Fibroblast of skin of right quadriceps (primary cell): Measurements from ENCODE around the gene PTPN4.
"Not testable (repeated sequence)": the region's sequence is repeated elsewhere in the genome, so short reads cannot be mapped to it uniquely, and the experiment has no call there.

Experiments
- DNase-seq: peaks from one replicate; pipeline ENCODE4 v3.0.0-alpha.2; 2013

PTPN4 gene

DNA sequence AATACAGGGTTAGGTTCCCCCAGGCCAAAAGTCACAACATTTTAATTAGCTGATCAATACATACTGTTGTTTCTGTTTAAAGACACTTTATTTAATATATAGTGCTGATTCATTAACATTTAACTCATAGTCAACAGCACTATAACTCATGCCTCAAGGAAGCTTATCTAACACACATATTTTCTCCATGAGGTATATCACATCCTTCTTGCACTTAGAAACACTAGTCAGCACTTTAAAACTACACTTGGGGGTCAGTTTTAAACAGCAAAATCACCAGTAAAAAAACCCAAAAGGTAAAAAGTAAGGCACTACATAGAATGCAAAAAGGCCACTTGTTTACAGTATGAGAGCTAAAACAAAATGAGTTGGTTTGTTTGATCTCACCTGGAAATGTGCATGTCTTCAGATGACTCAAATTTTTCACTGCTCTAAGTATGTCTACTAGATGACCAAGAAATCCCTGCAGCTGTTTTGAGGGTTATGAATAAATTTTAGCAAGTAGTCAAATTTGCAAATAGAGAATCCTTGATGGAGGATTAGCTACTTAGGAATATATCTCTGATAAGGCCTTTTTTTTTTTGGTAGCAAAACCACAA is 199.0 kb downstream of the PTPN4 start:
- peak; percentile 39 for DNase-seq

DNA sequence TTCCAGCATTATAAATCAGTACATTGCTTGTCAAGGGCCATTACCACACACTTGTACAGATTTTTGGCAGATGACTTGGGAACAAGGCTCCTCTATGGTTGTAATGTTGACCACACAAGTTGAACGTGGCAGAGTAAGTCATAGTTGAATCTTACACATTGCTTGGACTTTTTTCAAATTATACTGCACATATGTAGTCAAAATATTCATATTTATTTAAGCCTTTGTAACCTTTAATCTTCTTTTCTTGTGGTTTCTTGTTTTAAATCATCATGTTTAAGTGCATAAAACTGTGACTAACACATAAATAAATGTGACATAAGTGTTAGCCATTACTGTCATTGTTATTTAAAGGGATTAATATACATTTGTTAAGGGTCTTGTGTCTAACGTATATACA is 201.1 kb downstream of the PTPN4 start:
- DNase-seq, result peak; percentile 90

DNA sequence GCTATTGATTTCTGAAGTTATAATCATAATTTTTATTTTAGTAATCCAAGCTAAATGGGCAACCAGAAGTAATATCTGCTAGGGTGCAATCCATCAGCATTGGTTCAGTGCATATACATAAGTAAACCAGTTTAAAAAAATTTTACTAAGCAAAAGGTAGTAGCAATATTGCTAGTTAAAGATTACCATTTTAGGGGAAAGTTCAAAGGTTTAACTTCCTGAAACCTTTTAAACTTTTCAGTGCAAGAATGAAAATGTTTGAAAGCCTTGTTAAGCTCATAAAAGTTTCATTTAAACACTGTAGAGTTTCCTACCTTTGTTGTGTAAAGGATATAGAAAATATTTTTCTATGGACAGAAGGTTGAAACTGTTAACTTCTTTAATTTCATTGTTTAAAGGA is 222.2 kb downstream of the PTPN4 start:
- no peak for DNase-seq

GRCh38 chr2:119982506-119982905 is 222.8 kb downstream of the PTPN4 start:
- no peak for DNase-seq

DNA sequence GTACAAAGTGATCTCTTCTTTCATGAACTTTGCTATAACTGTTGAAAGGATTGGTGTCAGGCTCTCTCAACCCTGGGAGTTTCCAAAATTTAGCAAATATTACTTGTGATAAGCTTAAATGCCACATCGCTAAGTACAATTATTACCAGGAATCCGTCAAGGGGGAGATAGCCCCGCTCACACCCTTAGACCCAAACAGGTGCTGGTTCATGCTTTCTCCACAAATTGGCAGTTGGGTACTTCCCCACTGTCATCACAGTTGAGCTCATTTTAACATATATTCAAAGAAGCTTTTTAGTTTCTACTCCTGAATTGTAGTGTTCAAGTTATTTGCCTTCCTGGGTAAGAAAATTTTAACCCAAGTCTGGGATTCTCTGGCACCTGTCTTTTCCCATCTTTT is 223.4 kb downstream of the PTPN4 start:
- no peak for DNase-seq

DNA sequence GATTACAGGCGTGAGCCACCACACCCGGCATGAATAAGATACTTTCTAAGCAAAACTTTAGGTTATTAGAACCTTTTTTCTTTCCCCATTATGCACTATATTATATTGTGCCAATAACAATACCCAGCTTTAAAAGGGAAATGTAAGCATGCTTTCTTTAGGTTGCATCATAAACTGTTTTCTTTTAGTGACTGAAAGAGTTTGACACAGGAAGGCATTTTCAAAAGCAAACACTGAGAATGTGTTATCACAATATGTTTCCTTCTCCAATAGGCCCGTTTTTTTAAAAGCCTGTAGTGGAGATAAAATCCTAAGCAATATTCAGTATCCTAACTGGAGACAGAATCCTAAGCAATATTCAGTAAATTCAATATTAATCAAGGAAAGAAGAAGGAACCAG is 236.4 kb downstream of the PTPN4 start:
- peak; percentile 5 for DNase-seq

- not testable (repeated sequence) for DNase-seq
Observed at GRCh38 chr2:119996896-119997891, 237.5 kb downstream of the PTPN4 start.

DNA sequence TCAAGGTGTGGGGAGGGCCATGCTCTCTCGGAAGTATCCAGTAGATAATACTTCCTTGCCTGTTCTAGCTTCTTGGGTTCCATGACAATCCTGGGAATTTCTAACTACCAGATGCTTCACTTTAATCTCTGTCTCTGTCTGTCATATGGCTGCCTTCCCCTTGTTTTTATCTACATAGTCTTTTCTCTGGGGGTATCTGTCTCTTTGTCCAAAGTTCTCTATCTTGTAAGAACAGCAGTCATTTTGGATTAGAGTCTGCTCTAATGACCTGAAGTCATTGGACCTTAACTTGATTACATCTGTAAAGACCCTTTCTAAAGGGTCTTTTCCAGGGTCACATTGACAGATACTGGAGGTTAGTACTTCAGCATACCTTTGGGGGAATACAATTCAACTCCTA is 241.7 kb downstream of the PTPN4 start:
- no peak for DNase-seq

GRCh38 chr2:120004254-120004653 is 244.5 kb downstream of the PTPN4 start:
- no peak for DNase-seq

DNA sequence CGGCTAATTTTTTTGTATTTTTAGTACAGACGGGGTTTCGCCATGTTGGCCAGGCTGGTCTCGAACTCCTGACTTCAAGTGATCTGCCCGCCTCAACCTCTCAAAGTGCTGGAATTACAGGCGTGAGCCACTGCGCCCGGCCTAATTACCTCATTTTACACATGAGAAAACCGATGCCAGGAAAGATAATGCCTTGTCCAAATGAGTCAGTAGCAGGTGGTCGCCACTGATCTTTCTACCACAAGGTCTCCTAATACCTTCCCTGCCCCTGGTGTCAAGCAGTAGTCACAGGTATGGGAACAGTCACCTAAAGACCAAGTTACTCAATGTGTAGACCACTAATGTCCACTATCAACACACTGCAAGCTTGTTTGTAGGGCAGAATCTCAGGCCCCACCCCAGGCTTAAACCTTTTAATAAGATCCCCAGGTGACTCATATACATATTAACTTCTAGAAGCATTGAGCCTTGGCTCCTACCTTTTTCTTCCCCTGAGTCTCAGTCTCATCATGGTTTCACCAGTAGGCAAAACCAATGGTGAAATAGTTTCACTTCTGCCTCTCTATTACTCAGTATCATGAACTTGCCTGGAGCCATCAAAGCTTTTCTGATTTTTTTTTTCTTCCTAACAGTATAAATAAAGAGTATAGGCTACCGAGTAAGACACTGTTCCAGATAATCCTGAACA is 246.3 kb downstream of the PTPN4 start:
- DNase-seq, result no peak

- no peak for DNase-seq
Observed at GRCh38 chr2:120007851-120008250, 248.1 kb downstream of the PTPN4 start.

GRCh38 chr2:120012363-120012762 is 252.6 kb downstream of the PTPN4 start:
- no peak for DNase-seq

DNA sequence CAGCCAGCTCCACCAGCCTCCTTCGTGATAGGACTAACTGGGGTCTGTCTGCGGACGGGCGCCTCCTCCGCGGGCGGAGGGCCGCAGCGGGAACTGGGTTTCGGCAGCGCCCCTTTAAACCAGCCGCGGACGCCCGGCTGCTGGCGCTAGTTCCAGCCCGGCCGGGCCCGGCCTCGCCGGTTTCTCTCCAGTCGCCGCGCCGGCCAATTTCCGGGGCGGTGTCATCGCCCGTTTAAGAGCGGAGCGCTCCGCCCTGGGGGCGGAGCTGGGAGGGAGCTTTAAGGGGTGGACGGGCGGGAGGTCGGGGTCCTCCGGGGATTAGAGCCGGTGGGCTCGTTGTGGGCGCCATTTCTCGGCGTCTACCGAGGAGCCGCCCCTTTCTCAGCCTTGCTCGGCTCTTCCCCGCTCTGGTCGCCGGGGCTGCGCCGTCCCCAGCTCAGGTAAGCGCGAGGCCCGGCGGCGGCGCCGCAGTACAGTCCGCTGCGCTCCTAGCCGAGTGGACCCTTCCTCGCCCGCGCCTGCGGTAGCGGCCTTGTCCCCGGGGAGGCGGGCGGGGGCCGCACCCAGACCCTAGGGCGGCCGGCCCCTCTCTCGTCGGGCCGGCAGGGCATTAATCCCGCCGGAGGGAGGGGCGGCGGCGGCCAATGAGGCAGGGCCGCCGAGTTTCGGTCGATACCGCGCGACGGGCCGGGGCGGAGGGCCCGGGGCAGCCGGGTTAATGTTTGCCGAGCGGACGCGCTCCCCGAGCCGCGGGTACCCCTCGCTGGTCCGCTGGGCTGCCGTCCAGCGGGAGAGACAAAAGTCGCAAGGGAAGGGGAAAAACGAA is 253.3 kb downstream of the PTPN4 start, which contains the start of gene EPB41L5:
EPB41L5 (plus strand) TSS at position 307 of the 826 bp plus-strand sequence. CDS start 6,008 bp downstream, outside the sequence.
- peak; percentile 94 for DNase-seq

DNA sequence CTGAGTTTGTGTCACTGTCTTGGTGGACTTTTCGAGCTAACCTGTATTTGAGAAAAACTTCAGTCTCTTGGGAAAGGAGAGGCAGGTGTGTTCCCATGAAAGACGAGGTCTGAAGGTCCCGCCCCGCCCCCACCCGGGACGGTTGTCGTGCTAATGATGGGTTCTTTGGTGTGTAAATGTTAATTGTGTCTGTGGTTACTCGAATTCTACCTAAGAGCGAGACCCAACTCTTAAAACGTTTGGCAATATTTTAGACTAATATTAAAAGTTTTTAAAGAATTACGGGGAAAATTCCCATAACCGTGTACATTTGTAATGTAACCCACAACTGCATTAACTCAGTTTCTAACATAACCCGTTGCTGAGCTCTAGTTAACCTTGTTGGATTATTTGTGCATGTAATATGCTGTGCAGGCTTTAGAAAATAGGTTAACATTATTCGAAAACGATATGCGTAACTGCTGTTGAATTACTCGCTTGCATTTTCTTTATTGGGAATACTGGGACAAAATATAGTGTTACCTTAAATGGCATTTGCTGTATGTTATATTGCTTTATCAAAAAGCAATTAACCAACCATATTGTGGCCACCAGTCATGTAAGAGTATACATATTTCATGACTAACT is 254.0 kb downstream of the PTPN4 start:
- no peak for DNase-seq

DNA sequence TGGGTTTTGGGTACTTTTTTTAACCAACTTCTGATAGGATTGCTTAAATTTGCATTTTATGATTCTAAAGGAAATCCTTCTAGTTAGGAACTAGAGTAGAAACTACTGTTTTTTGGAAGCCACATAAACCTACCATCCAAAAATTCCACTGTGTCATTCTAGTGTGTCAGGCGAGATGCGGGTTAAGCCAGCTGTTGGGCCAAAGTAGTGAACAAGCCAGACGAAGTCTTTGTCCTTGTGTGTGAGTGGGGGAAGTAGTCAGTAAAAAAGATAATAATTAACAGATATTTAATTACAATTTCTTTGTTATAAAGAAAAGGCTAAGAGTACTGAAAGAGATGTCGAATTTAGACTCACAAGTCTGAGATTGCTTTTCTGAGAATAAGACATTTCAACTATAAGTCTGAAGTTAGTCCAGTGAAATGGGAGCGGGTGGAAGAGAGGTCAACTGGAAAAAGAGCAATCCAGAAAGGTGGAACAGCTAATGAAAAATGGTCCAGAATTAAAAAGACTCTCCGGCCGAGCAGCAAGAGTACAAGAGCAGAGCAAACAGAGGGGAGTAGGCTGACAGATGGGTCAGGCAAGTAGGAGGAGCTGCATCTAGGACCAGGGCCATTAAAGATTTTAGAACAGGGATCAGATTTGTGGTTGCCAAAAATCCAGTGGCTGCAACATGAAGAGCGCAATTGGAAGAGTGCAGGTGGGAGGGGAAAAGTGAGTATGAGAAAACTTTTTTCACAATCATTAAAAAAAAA is 254.7 kb downstream of the PTPN4 start:
- DNase-seq, result no peak

DNA sequence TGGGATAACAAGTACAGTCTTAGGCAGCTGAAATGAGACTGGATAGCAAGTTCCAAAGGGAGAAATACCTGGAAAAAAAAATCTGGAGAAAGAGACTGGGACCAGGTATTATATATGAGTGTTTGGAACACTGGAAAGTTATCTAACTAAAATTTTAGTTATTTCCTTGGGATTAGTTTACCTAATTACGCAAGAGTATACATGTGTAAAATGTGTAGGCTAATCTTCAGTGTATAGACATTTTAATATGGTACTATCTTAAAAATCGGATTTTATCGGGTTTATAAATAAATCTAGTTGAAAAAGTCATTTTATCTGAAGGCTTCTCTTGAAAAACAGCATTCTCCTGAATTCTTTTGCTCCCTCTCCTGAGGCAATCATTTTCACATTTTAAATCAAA is 257.1 kb downstream of the PTPN4 start:
- DNase-seq, result no peak

DNA sequence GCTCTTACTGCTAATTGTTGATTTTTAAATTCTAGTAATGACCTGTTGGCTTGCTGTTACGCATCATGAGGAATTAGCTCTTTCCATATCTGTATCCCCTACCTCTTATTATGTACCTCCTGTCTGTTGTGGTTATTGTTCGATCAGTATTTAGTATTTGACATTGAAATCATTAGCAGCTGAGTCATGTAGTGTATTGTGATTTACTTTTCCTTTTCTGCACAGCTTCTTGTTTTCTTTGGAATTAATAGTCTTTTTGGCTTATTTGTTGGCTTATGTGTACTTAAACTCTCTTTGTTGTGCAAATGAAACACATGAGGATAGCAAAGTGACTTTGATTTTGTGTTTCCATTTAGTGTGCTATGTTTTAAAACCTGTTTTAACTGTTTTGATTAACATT is 257.5 kb downstream of the PTPN4 start:
- no peak for DNase-seq

DNA sequence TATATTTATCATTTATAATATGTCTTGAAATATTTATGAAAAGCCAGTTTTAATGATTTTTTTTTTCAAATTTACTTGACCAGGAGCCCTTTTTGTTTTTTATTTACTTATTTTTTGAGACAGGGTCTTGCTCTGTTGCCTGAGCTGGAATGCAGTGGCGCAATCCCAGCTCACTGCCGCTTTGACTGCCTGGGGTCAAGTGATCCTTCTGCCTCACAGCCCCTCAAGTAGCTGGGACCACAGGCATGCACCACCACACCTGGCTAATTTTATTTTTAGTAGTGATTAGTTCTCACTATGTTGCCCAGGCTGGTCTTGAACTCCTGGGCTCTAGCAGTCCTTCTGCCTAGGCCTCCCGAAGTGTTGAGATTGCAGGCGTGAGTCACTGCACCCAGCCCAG is 258.8 kb downstream of the PTPN4 start:
- no peak for DNase-seq

- no peak for DNase-seq
Observed at GRCh38 chr2:120020554-120020953, 260.8 kb downstream of the PTPN4 start.

DNA sequence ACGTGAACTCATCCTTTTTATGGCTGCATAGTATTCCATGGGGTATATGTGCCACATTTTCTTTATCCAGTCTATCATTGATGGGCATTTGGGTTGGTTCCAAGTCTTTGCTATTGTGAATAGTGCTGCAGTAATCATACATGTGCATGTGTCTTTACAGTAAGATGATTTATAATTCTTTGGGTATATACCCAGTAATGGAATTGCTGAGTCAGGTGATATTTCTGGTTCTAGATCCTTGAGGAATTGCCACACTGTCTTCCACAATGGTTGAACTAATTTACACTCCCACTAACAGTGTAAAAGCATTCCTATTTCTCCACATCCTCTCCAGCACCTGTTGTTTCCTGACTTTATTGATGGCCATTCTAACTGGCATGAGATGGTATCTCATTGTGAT is 262.8 kb downstream of the PTPN4 start:
- not testable (repeated sequence) for DNase-seq

- no peak for DNase-seq
Observed at GRCh38 chr2:120026890-120027289, 267.2 kb downstream of the PTPN4 start.
